K562 (cell line): ENCODE measurements around the gene PIM3. TPM values are rescaled to one million over a fixed set of nuclear protein-coding genes. Genes with fewer than 3 reads are reported as not detected.

ENCODE experiments used
- ATF7 ChIP-seq: fragments of 450-650 bp; IDR thresholded peaks from 2 replicates; pipeline ENCODE4 v1.7.1; 2014; ENCODE audit warnings: mild to moderate bottlenecking, moderate library complexity
- CXXC5 ChIP-seq: fragments of 250-450 bp; sonication (Bioruptor Pico); IDR thresholded peaks from 2 replicates; pipeline ENCODE4 v1.8.0; 2022; ENCODE audit warnings: inconsistent platforms, mild to moderate bottlenecking, moderate library complexity
- SP1 ChIP-seq: sonication (generic); formaldehyde crosslinking; IDR thresholded peaks from 2 replicates; pipeline ENCODE4 v1.8.1; 2022; ENCODE audit warnings: mild to moderate bottlenecking, missing genetic modification reagents
- ZNF316 ChIP-seq: fragments of 450-650 bp; IDR thresholded peaks from 2 replicates; pipeline ENCODE4 v1.6.1; 2016
- ZNF445 ChIP-seq: fragments of 250-450 bp; sonication (Bioruptor Pico); IDR thresholded peaks from 2 replicates; pipeline ENCODE4 v1.4.0; 2020; ENCODE audit warnings: low read depth, mild to moderate bottlenecking, moderate library complexity
- polyA plus RNA-seq, 8 experiments: library from polyadenylated mRNA; depleted of rRNA in 4 of 8; stranded (reverse) in 5 of 8; unstranded in 3 of 8; fragments of >200 nt; fragmentation: Nextera tagmentation in 2 of 8; fragmentation: Illumina TruSeq in 1 of 8; extraction: Ambion mirVana in 2 of 8; extraction: Trizol in 1 of 8; gene quantifications; 2 replicates each; pipeline versions ENCODE4 v1.2.1 to v1.2.3, GENCODE V29; 2011 to 2014; ENCODE audit warnings: inconsistent platforms in 1 of 8, missing spikeins in 1 of 8
- total RNA-seq, 7 experiments: library from RNA; depleted of rRNA in 6 of 7; stranded (reverse); fragments of >200 nt in 6 of 7; fragmentation: Illumina TruSeq in 2 of 7; extraction: Trizol in 2 of 7; gene quantifications; 2 replicates each; pipeline versions ENCODE4 v1.2.1 to v1.2.3, GENCODE V29; 2011 to 2021; ENCODE audit warnings: low replicate concordance in 1 of 7
- TF ChIP-seq, protein P1 (sequence below): fragments of 450-650 bp; IDR thresholded peaks from 2 replicates; pipeline ENCODE4 v1.6.1; 2016
- TF ChIP-seq, protein P2 (sequence below), 3 experiments: fragments of 200-800 bp in 1 of 3; fragments of 250-450 bp in 1 of 3; fragments of 450-650 bp in 1 of 3; sonication (Bioruptor Pico) in 1 of 3; sonication (Bioruptor generic) in 1 of 3; formaldehyde crosslinking in 1 of 3; IDR thresholded peaks; 2 replicates each; pipeline versions ENCODE4 v1.6.1 to v1.8.0; 2016 to 2022; ENCODE audit warnings: mild to moderate bottlenecking in 2 of 3, missing genetic modification characterization in 2 of 3, missing compliant biosample characterization in 1 of 3, moderate library complexity in 1 of 3
- TF ChIP-seq, protein P3 (sequence below): fragments of 450-650 bp; IDR thresholded peaks from 2 replicates; pipeline ENCODE4 v1.6.1; 2016; ENCODE audit warnings: mild to moderate bottlenecking, moderate library complexity

The PIM3 gene
- total and polyA plus RNA-seq, 9 of the 15 experiments (the other 6 are each of a cell fraction or from before 2014, with no cell fraction given), result 0.24 to 40.5 (median 5.3) TPM

DNA sequence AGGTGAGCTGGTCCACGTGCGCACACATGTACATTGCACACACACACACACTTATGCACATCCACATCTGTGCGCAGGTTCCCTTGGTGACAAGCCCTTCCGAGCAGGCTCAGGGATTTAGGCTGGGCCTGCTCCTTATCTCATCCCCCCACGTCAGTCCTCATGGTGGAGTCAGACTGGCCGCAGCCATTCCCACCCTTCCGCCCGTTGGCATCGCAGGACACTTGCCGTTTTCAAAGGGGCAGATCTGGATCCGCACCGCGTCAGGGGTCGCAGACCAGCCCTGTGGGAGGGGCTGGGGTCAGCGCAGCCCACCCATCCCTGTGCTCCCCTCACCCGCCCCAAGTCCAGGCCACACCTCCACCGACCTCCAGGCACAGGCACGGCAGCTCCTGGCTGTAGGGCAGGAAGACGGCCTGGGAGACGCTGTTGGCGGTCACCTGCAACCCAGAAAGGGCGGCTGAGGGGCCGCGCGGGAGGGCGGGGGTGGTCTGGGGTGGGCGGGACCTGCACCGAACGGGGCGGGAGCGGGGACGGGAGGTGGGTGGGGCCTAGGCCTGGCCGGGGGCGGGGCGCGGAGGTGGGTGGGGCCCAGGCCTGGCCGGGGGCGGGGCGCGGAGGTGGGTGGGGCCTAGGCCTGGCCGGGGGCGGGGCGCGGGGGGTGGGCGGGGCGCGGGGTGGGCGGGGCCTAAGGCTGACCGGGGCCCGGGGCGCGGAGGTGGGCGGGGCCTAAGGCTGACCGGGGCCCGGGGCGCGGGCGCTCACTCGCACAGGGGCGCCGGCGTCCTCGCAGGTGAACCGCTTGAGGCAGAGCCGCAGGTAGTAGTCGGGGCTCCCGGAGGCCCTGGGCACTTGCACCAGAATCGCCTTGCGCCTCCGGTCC, 38.7 kb downstream of the PIM3 start (continued):
- TF ChIP-seq, protein P1, sequence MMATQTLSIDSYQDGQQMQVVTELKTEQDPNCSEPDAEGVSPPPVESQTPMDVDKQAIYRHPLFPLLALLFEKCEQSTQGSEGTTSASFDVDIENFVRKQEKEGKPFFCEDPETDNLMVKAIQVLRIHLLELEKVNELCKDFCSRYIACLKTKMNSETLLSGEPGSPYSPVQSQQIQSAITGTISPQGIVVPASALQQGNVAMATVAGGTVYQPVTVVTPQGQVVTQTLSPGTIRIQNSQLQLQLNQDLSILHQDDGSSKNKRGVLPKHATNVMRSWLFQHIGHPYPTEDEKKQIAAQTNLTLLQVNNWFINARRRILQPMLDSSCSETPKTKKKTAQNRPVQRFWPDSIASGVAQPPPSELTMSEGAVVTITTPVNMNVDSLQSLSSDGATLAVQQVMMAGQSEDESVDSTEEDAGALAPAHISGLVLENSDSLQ, result peak; percentile 47; the same call in 1 of the 2 replicates
- TF ChIP-seq CXXC5 (CRISPR knock-in tag) (0 out of 2 replicates have a peak, but pooled peaks have one; percentile 6), SP1 (peak; percentile 55; the same call in 1 of the 2 replicates), ZNF445 (no peak), ZNF316 (no peak), ATF7 (0 out of 2 replicates have a peak, but pooled peaks have one; percentile 18)
- TF ChIP-seq, protein P2, sequence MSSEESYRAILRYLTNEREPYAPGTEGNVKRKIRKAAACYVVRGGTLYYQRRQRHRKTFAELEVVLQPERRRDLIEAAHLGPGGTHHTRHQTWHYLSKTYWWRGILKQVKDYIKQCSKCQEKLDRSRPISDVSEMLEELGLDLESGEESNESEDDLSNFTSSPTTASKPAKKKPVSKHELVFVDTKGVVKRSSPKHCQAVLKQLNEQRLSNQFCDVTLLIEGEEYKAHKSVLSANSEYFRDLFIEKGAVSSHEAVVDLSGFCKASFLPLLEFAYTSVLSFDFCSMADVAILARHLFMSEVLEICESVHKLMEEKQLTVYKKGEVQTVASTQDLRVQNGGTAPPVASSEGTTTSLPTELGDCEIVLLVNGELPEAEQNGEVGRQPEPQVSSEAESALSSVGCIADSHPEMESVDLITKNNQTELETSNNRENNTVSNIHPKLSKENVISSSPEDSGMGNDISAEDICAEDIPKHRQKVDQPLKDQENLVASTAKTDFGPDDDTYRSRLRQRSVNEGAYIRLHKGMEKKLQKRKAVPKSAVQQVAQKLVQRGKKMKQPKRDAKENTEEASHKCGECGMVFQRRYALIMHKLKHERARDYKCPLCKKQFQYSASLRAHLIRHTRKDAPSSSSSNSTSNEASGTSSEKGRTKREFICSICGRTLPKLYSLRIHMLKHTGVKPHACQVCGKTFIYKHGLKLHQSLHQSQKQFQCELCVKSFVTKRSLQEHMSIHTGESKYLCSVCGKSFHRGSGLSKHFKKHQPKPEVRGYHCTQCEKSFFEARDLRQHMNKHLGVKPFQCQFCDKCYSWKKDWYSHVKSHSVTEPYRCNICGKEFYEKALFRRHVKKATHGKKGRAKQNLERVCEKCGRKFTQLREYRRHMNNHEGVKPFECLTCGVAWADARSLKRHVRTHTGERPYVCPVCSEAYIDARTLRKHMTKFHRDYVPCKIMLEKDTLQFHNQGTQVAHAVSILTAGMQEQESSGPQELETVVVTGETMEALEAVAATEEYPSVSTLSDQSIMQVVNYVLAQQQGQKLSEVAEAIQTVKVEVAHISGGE (CRISPR knock-in tag; IDR thresholded peaks at IDR 0.05), result 0 out of 6 replicates have a peak, but pooled peaks of 1 of the 3 experiments have one; percentile 17
- TF ChIP-seq, protein P3, sequence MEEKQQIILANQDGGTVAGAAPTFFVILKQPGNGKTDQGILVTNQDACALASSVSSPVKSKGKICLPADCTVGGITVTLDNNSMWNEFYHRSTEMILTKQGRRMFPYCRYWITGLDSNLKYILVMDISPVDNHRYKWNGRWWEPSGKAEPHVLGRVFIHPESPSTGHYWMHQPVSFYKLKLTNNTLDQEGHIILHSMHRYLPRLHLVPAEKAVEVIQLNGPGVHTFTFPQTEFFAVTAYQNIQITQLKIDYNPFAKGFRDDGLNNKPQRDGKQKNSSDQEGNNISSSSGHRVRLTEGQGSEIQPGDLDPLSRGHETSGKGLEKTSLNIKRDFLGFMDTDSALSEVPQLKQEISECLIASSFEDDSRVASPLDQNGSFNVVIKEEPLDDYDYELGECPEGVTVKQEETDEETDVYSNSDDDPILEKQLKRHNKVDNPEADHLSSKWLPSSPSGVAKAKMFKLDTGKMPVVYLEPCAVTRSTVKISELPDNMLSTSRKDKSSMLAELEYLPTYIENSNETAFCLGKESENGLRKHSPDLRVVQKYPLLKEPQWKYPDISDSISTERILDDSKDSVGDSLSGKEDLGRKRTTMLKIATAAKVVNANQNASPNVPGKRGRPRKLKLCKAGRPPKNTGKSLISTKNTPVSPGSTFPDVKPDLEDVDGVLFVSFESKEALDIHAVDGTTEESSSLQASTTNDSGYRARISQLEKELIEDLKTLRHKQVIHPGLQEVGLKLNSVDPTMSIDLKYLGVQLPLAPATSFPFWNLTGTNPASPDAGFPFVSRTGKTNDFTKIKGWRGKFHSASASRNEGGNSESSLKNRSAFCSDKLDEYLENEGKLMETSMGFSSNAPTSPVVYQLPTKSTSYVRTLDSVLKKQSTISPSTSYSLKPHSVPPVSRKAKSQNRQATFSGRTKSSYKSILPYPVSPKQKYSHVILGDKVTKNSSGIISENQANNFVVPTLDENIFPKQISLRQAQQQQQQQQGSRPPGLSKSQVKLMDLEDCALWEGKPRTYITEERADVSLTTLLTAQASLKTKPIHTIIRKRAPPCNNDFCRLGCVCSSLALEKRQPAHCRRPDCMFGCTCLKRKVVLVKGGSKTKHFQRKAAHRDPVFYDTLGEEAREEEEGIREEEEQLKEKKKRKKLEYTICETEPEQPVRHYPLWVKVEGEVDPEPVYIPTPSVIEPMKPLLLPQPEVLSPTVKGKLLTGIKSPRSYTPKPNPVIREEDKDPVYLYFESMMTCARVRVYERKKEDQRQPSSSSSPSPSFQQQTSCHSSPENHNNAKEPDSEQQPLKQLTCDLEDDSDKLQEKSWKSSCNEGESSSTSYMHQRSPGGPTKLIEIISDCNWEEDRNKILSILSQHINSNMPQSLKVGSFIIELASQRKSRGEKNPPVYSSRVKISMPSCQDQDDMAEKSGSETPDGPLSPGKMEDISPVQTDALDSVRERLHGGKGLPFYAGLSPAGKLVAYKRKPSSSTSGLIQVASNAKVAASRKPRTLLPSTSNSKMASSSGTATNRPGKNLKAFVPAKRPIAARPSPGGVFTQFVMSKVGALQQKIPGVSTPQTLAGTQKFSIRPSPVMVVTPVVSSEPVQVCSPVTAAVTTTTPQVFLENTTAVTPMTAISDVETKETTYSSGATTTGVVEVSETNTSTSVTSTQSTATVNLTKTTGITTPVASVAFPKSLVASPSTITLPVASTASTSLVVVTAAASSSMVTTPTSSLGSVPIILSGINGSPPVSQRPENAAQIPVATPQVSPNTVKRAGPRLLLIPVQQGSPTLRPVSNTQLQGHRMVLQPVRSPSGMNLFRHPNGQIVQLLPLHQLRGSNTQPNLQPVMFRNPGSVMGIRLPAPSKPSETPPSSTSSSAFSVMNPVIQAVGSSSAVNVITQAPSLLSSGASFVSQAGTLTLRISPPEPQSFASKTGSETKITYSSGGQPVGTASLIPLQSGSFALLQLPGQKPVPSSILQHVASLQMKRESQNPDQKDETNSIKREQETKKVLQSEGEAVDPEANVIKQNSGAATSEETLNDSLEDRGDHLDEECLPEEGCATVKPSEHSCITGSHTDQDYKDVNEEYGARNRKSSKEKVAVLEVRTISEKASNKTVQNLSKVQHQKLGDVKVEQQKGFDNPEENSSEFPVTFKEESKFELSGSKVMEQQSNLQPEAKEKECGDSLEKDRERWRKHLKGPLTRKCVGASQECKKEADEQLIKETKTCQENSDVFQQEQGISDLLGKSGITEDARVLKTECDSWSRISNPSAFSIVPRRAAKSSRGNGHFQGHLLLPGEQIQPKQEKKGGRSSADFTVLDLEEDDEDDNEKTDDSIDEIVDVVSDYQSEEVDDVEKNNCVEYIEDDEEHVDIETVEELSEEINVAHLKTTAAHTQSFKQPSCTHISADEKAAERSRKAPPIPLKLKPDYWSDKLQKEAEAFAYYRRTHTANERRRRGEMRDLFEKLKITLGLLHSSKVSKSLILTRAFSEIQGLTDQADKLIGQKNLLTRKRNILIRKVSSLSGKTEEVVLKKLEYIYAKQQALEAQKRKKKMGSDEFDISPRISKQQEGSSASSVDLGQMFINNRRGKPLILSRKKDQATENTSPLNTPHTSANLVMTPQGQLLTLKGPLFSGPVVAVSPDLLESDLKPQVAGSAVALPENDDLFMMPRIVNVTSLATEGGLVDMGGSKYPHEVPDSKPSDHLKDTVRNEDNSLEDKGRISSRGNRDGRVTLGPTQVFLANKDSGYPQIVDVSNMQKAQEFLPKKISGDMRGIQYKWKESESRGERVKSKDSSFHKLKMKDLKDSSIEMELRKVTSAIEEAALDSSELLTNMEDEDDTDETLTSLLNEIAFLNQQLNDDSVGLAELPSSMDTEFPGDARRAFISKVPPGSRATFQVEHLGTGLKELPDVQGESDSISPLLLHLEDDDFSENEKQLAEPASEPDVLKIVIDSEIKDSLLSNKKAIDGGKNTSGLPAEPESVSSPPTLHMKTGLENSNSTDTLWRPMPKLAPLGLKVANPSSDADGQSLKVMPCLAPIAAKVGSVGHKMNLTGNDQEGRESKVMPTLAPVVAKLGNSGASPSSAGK, result peak; percentile 32; the same call in 1 of the 2 replicates
